HepG2 (cell line): Measurements from ENCODE around the gene ADCYAP1R1. TPM values are rescaled to one million over a fixed set of nuclear protein-coding genes. Genes with fewer than 3 reads are reported as not detected.

Source experiments
- ATAC-seq: fragments of 200-7000 bp; cut with Tn5 transposase; 3 replicates; pipeline ENCODE4 v1.9.1; 2020; ENCODE audit warnings: mild to moderate bottlenecking, moderate library complexity
- BruUV-seq: library from RNA; stranded (reverse); fragments of 400-500 nt; replicated peaks from 2 replicates; lab custom pipeline; 2021; lab: Mats Ljungman, UMichigan
- CTCF ChIA-PET: fragments of 300-600 bp; formaldehyde crosslinking; extraction: SDS; loops from one replicate; lab custom pipeline; 2021; ENCODE audit warnings: low total read pairs, inconsistent platforms, low intra/inter-chr PET ratio; lab: Yijun Ruan, JAX
- POLR2A ChIA-PET: fragments of 350-600 bp; sonication (Branson Sonifier 250); formaldehyde crosslinking; loops from one replicate; lab custom pipeline; 2020; ENCODE audit warnings: antibody characterized with exemption, inconsistent platforms; lab: Yijun Ruan, JAX
- DNase-seq: peaks from one replicate; pipeline ENCODE4 v3.0.0-alpha.2; 2015; ENCODE audit warnings: low spot score
- FAIRE-seq: peaks from 3 replicates; lab custom pipeline; 2011; peaks lifted over from hg19 to GRCh38; lab: Jason Lieb, UNC
- H2AFZ ChIP-seq: one replicate; pipeline ENCODE4 v1.6.1; 2011; ENCODE audit warnings: low read length, inconsistent platforms
- H3K27ac ChIP-seq: fragments of 300-600 bp; 3 replicates; pipeline ENCODE4 v1.8.0; 2011; ENCODE audit warnings: mixed run types, mild to moderate bottlenecking, mixed read lengths, low read length, inconsistent platforms; ENCODE audit not compliant: insufficient read depth; ENCODE audit errors: extremely low read length
- H3K27me3 ChIP-seq, 2 experiments: fragments of 200-600 bp in 1 of 2; 2 replicates in 1 of 2; 3 replicates in 1 of 2; pipeline versions ENCODE4 v1.6.0 to v1.8.0; 2011; ENCODE audit warnings: low read length in 2 of 2, mild to moderate bottlenecking in 2 of 2, moderate library complexity in 2 of 2, inconsistent platforms in 1 of 2; ENCODE audit not compliant: insufficient read depth in 2 of 2, control insufficient read depth in 1 of 2
- H3K36me3 ChIP-seq, 2 experiments: fragments of 200-600 bp in 1 of 2; replicated peaks in 1 of 2; 2 replicates in 1 of 2; 3 replicates in 1 of 2; pipeline versions ENCODE4 v1.5.1 to v1.8.0; 2011; ENCODE audit warnings: low read length in 2 of 2, inconsistent platforms in 1 of 2; ENCODE audit not compliant: insufficient read depth in 2 of 2, control insufficient read depth in 1 of 2
- H3K4me1 ChIP-seq: 2 replicates; pipeline ENCODE4 v1.5.1; 2012; ENCODE audit warnings: low read length, inconsistent platforms; ENCODE audit not compliant: insufficient read depth
- H3K4me2 ChIP-seq: 2 replicates; pipeline ENCODE4 v1.6.0; 2011; ENCODE audit warnings: low read depth, low read length, inconsistent platforms
- H3K4me3 ChIP-seq, 3 experiments: fragments of 200-600 bp in 1 of 3; sonication (generic), shearing (Covaris generic) in 1 of 3; replicated peaks in 1 of 3; 2 replicates each; pipeline ENCODE4 v1.5.1; 2011 to 2016; ENCODE audit warnings: low read length in 3 of 3, inconsistent platforms in 2 of 3, low read depth in 2 of 3, mild to moderate bottlenecking in 2 of 3, control low read depth in 1 of 3, mixed read lengths in 1 of 3; ENCODE audit not compliant: insufficient read depth in 1 of 3
- H3K79me2 ChIP-seq: one replicate; pipeline ENCODE4 v1.6.1; 2011; ENCODE audit warnings: low read length, inconsistent platforms; ENCODE audit not compliant: insufficient read depth
- H3K9ac ChIP-seq: 2 replicates; pipeline ENCODE4 v1.6.0; 2011; ENCODE audit warnings: mild to moderate bottlenecking, low read depth, low read length, inconsistent platforms; ENCODE audit not compliant: insufficient read depth
- H3K9me3 ChIP-seq: 2 replicates; pipeline ENCODE4 v1.5.1; 2012; ENCODE audit warnings: mild to moderate bottlenecking, low read length
- H4K20me1 ChIP-seq: 2 replicates; pipeline ENCODE4 v1.6.0; 2011; ENCODE audit warnings: inconsistent platforms, mild to moderate bottlenecking, low read length, moderate library complexity; ENCODE audit not compliant: insufficient read depth
- SCMH1 ChIP-seq: sonication (generic); formaldehyde crosslinking; IDR thresholded peaks from 2 replicates; pipeline ENCODE4 v1.9.0; 2021; ENCODE audit warnings: missing genetic modification reagents, mild to moderate bottlenecking, borderline replicate concordance
- SETDB1 ChIP-seq: sonication (generic); formaldehyde crosslinking; IDR thresholded peaks from 2 replicates; pipeline ENCODE4 v1.5.1; 2020; ENCODE audit warnings: missing genetic modification reagents, mild to moderate bottlenecking, borderline replicate concordance
- TFDP2 ChIP-seq: sonication (generic); formaldehyde crosslinking; IDR thresholded peaks from 2 replicates; pipeline ENCODE4 v1.4.0; 2020; ENCODE audit warnings: missing genetic modification reagents
- ZKSCAN8 ChIP-seq: IDR thresholded peaks from 2 replicates; pipeline ENCODE4 v1.6.1; 2016; ENCODE audit warnings: borderline replicate concordance, missing genetic modification reagents, missing compliant biosample characterization
- ZNF121 ChIP-seq: sonication (generic); formaldehyde crosslinking; IDR thresholded peaks from 2 replicates; pipeline ENCODE4 v1.5.0; 2020; ENCODE audit warnings: mild to moderate bottlenecking, missing genetic modification reagents
- ZNF318 ChIP-seq: sonication (generic); formaldehyde crosslinking; IDR thresholded peaks from 2 replicates; pipeline ENCODE4 v1.4.0; 2020; ENCODE audit warnings: mild to moderate bottlenecking, missing genetic modification reagents
- ZNF749 ChIP-seq: sonication (generic); formaldehyde crosslinking; IDR thresholded peaks from 2 replicates; pipeline ENCODE4 v1.8.0; 2022; ENCODE audit warnings: mild to moderate bottlenecking, missing genetic modification reagents, moderate library complexity, borderline replicate concordance
- WGBS: methylation state at CpG from one replicate; pipeline ENCODE4 v1.1.6; 2017; ENCODE audit warnings: low lambda C conversion rate; 5-methylcytosine and 5-hydroxymethylcytosine counted together
- in situ Hi-C: cut with HindIII; loops from 2 replicates; pipeline ENCODE4 v1.10.0; 2017; ENCODE audit warnings: low pct_unique_long_range_greater_than_20kb; ENCODE audit not compliant: extremely low pct_ligation_motif_present
- intact Hi-C: fragments of 100-400 bp; cut with micrococcal nuclease; formaldehyde crosslinking; loops from one replicate; pipeline ENCODE4 v1.10.0; 2022; ENCODE audit not compliant: unreplicated experiment
- polyA plus RNA-seq, 8 experiments: library from polyadenylated mRNA; depleted of rRNA in 3 of 8; stranded (reverse) in 7 of 8; unstranded in 1 of 8; fragments of >200 nt; fragmentation: Illumina TruSeq in 4 of 8; extraction: Trizol in 4 of 8; gene quantifications; 2 replicates each; pipeline versions ENCODE4 v1.2.1 to v1.2.3, GENCODE V29; 2011 to 2016; ENCODE audit warnings: low read depth in 4 of 8, missing spikeins in 1 of 8, mixed read lengths in 1 of 8; ENCODE audit not compliant: insufficient read depth in 1 of 8
- total RNA-seq, 5 experiments: library from RNA; depleted of rRNA; stranded (reverse); fragments of >200 nt; fragmentation: Illumina TruSeq; extraction: Trizol; gene quantifications; 2 replicates each; pipeline ENCODE4 v1.2.3, GENCODE V29; 2016; ENCODE audit warnings: low read depth in 1 of 5

The ADCYAP1R1 gene
- total and polyA plus RNA-seq, 2 of the 13 experiments (the other 11 are each of a cell fraction or from before 2014, with no cell fraction given), result not detected

GRCh38 chr7:31069860-31070555 lies 17.9 kb downstream of the ADCYAP1R1 start:
- peaks cover 1 to 26% of the 10 kb centered on the region in 2 experiments; a peak in 3 of 5 replicates for H3K27me3 ChIP-seq
- FAIRE-seq, result no peak
- H3K9ac ChIP-seq, result no peak overlapping the region
- H3K9me3 ChIP-seq, result no peaks in the 10 kb centered on the region
- intact Hi-C loops, result no loop called here
- BruUV-seq, result no TSS peak
- no peak overlapping the region for H2AFZ ChIP-seq
- no peaks in the 10 kb centered on the region for H3K4me1 ChIP-seq
- no peak overlapping the region for H3K27ac ChIP-seq
- POLR2A ChIA-PET, result no interaction called here
- DNase-seq, result no peak
- no peak for TF ChIP-seq TFDP2
- no peak for TF ChIP-seq ZNF749
- H3K79me2 ChIP-seq, result no peaks in the 10 kb centered on the region
- H4K20me1 ChIP-seq, result no peaks in the 10 kb centered on the region
- in situ Hi-C loops, result no loop called here
- no peak overlapping the region for H3K4me2 ChIP-seq
- CTCF ChIA-PET, result no interaction called here
- H3K36me3 ChIP-seq, result no peaks in the 10 kb centered on the region
- no peak for ATAC-seq
- WGBS, result 0% methylated on average over 2 of the region's 4 CpGs
- H3K4me3 ChIP-seq, result no peak overlapping the region

DNA sequence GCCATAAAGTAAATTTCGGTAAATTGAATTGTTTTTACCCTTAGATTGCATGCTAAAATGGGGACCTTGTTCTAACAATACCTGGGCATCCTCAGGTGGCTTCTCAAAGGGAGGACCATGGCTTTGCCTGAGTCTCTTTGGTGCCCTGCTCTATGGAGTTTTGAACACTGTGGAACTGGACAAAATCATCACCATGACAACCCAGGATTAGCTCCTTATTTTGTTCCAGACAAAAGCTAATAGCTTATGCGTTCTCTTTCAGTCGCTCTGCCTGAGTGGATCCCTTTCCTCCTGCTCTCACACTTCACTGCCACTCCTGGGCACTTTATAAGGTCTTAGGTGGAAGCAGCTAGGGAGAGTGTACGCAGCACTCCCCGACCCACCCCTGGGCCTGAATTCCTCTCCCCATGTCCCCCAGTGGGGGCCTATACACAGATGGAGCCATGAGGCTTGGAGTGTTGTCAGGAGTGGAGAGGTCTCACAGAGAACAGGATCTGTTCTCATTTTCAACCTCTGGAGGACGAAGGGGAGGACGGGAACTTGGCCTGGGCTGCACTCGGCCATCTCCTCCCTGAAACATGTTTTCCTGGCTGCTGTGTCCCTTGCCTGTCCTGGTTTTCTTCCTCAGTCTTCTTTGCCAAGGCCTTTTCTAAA lies 19.0 kb downstream of the ADCYAP1R1 start:
- POLR2A ChIA-PET, result no interaction called here
- DNase-seq (no peak), FAIRE-seq (no peak), ATAC-seq (no peak)
- Histone ChIP-seq H3K9ac (no peak overlapping the region), H3K27ac (no peak overlapping the region), H3K36me3 (no peaks in the 10 kb centered on the region), H4K20me1 (no peaks in the 10 kb centered on the region), H3K9me3 (no peaks in the 10 kb centered on the region), H3K4me3 (no peak overlapping the region), H3K79me2 (no peaks in the 10 kb centered on the region), H3K27me3 (peaks cover 1 to 33% of the 10 kb centered on the region in 2 experiments; a peak in 3 of 5 replicates), H3K4me2 (no peak overlapping the region), H2AFZ (no peak overlapping the region), H3K4me1 (no peaks in the 10 kb centered on the region)
- no TSS peak for BruUV-seq
- CTCF ChIA-PET, result no interaction called here
- intact Hi-C loops (no loop called here), in situ Hi-C loops (no loop called here)
- WGBS, result 14% methylated on average over 8 of the region's 8 CpGs
- no peak for TF ChIP-seq ZKSCAN8 (CRISPR knock-in tag)
- TF ChIP-seq SCMH1 (CRISPR knock-in tag), result no peak
- TF ChIP-seq ZNF121 (CRISPR knock-in tag), result no peak
- no peak for TF ChIP-seq SETDB1 (CRISPR knock-in tag)
- no peak for TF ChIP-seq ZNF318 (CRISPR knock-in tag)
